HEK293 (cell line): ENCODE data around the gene CFAP97.

ENCODE experiments used
- CTCF ChIA-PET: fragments of 350-600 bp; formaldehyde crosslinking; extraction: SDS; loops from one replicate; lab custom pipeline; 2021; ENCODE audit warnings: antibody characterized with exemption; lab: Yijun Ruan, JAX
- POLR2A ChIA-PET: fragments of 300-600 bp; formaldehyde crosslinking; extraction: SDS; loops from one replicate; lab custom pipeline; 2020; ENCODE audit warnings: antibody characterized with exemption, inconsistent platforms; lab: Yijun Ruan, JAX
- H3K27ac ChIP-seq: fragments of 200-500 bp; sonication (Bioruptor generic); 2 replicates; pipeline ENCODE4 v1.5.1; 2014; ENCODE audit warnings: low read depth, low read length, control low read depth, inconsistent platforms; ENCODE audit errors: extremely low read depth
- H3K36me3 ChIP-seq, 2 experiments: fragments of 200-500 bp in 1 of 2; sonication (Bioruptor generic) in 1 of 2; 1 replicate in 1 of 2; 2 replicates in 1 of 2; pipeline ENCODE4 v1.5.1; 2014 to 2017; ENCODE audit warnings: inconsistent platforms in 2 of 2, low read length in 2 of 2; ENCODE audit not compliant: control insufficient read depth in 2 of 2, insufficient read depth in 1 of 2
- H3K4me1 ChIP-seq: fragments of 200-500 bp; sonication (Bioruptor generic); 2 replicates; pipeline ENCODE4 v1.5.1; 2014; ENCODE audit warnings: mild to moderate bottlenecking, low read length, inconsistent platforms; ENCODE audit not compliant: control insufficient read depth, insufficient read depth
- H3K4me3 ChIP-seq: 2 replicates; pipeline ENCODE4 v1.5.1; 2011; ENCODE audit warnings: low read depth, mild to moderate bottlenecking, control low read depth, low read length, moderate library complexity
- H3K9me3 ChIP-seq: fragments of 200-500 bp; sonication (Bioruptor generic); 2 replicates; pipeline ENCODE4 v1.5.1; 2014; ENCODE audit warnings: low read depth, low read length, inconsistent platforms; ENCODE audit not compliant: control insufficient read depth, insufficient read depth
- AEBP2 ChIP-seq: fragments of 450-650 bp; formaldehyde crosslinking; IDR thresholded peaks from 2 replicates; pipeline ENCODE4 v1.5.1; 2016; ENCODE audit warnings: missing biosample characterization, missing genetic modification characterization, borderline replicate concordance
- PRDM1 ChIP-seq: fragments of 450-650 bp; formaldehyde crosslinking; IDR thresholded peaks from 2 replicates; pipeline ENCODE4; 2016; ENCODE audit warnings: missing biosample characterization, missing genetic modification characterization
- REST ChIP-seq: fragments of 450-650 bp; formaldehyde crosslinking; IDR thresholded peaks from 2 replicates; pipeline ENCODE4 v1.5.1; 2016; ENCODE audit warnings: missing biosample characterization, missing genetic modification characterization
- ZBTB49 ChIP-seq: fragments of 450-650 bp; formaldehyde crosslinking; IDR thresholded peaks from 2 replicates; pipeline ENCODE4 v1.5.1; 2016; ENCODE audit warnings: missing biosample characterization, missing genetic modification characterization, low read depth
- ZFP3 ChIP-seq: fragments of 450-650 bp; formaldehyde crosslinking; IDR thresholded peaks from 2 replicates; pipeline ENCODE4 v1.5.1; 2016; ENCODE audit warnings: low read depth, missing biosample characterization, missing genetic modification characterization
- ZNF280C ChIP-seq: fragments of 450-650 bp; formaldehyde crosslinking; IDR thresholded peaks from 2 replicates; pipeline ENCODE4 v1.5.1; 2016; ENCODE audit warnings: missing biosample characterization, missing genetic modification characterization
- ZNF394 ChIP-seq: fragments of 450-650 bp; formaldehyde crosslinking; IDR thresholded peaks from 2 replicates; pipeline ENCODE4 v1.5.1; 2016; ENCODE audit warnings: missing biosample characterization, missing genetic modification characterization, mild to moderate bottlenecking, moderate library complexity, borderline replicate concordance
- ZNF473 ChIP-seq: fragments of 450-650 bp; formaldehyde crosslinking; IDR thresholded peaks from 2 replicates; pipeline ENCODE4 v1.5.1; 2017; ENCODE audit warnings: missing biosample characterization, missing genetic modification characterization
- ZNF510 ChIP-seq: fragments of 450-650 bp; formaldehyde crosslinking; IDR thresholded peaks from 2 replicates; pipeline ENCODE4 v1.5.1; 2018; ENCODE audit warnings: mild to moderate bottlenecking, missing genetic modification characterization, missing biosample characterization; ENCODE audit not compliant: insufficient replicate concordance
- ZNF645 ChIP-seq: fragments of 450-650 bp; formaldehyde crosslinking; IDR thresholded peaks from 2 replicates; pipeline ENCODE4; 2016; ENCODE audit warnings: missing biosample characterization, missing genetic modification characterization

The CFAP97 gene

GRCh38 chr4:185112104-185112503 lies 91.7 kb downstream of the CFAP97 start:
- no peaks in the 10 kb centered on the region for H3K36me3 ChIP-seq
- no peaks in the 10 kb centered on the region for H3K9me3 ChIP-seq
- ChIA-PET POLR2A (no interaction called here), CTCF (interaction anchor here (1.0 kb wide), 1 partner anchor 22 kb away, joined by 3 read pairs; no protein-coding TSS in a partner anchor)
- TF ChIP-seq AEBP2 (no peak), ZNF645 (tag by site-specific recombination) (no peak), REST (peak; percentile 88), ZNF510 (tag by site-specific recombination) (no peak), ZNF473 (tag by site-specific recombination) (no peak), PRDM1 (tag by site-specific recombination) (0 out of 2 replicates have a peak, but pooled peaks have one; percentile 23), ZBTB49 (no peak), ZNF394 (tag by site-specific recombination) (no peak)
- H3K4me3 ChIP-seq = no peak overlapping the region
- H3K4me1 ChIP-seq = no peaks in the 10 kb centered on the region; the same call in 1 of the 2 replicates
- H3K27ac ChIP-seq = no peak overlapping the region

- CTCF ChIA-PET = interaction anchor here (1.0 kb wide), 1 partner anchor 71 kb away, joined by 4 read pairs; no protein-coding TSS in a partner anchor
- Histone ChIP-seq H3K9me3 (no peaks in the 10 kb centered on the region), H3K4me3 (no peak overlapping the region)
- no peak for TF ChIP-seq ZNF280C (tag by site-specific recombination)
- no peak for TF ChIP-seq ZFP3 (tag by site-specific recombination)
- TF ChIP-seq, all 188 proteins: peak for 0
- Histone ChIP-seq H3K36me3 (no peaks in the 10 kb centered on the region), H3K4me1 (no peaks in the 10 kb centered on the region), H3K27ac (no peak overlapping the region)
- POLR2A ChIA-PET = no interaction called here
Measured at GRCh38 chr4:185110375-185110823, 93.4 kb downstream of the CFAP97 start.
